NCI-H2081 treated with DMSO at 0.1 percent for 48 hours (cell line): ENCODE measurements around the gene EPHA5.

Experiments
- DNase-seq: peaks from one replicate; lab custom pipeline; 2025; lab: John Stamatoyannopoulos, UW

The EPHA5 gene

GRCh38 chr4:65670331-65671031 lies at the start of gene EPHA5:
Gene EPHA5 (minus strand): TSS chr4:65670489. CDS start chr4:65669742, 747 bp downstream.
- no peak for DNase-seq

GRCh38 chr4:65719635-65720034 lies 49.3 kb upstream of the EPHA5 start:
- no peak for DNase-seq

GRCh38 chr4:65698631-65699030 lies 28.3 kb upstream of the EPHA5 start:
- no peak for DNase-seq

GRCh38 chr4:65696436-65696835 lies 26.1 kb upstream of the EPHA5 start:
- DNase-seq, result no peak

- no peak for DNase-seq
Observed at GRCh38 chr4:65671372-65671771, 1.1 kb upstream of the EPHA5 start.

GRCh38 chr4:65670020-65670330 lies 314 bp downstream of the EPHA5 start:
- no peak for DNase-seq

- no peak for DNase-seq
Observed at GRCh38 chr4:65669111-65670019, 924 bp downstream of the EPHA5 start.

- no peak for DNase-seq
Observed at GRCh38 chr4:65668201-65669089, 1.8 kb downstream of the EPHA5 start.

GRCh38 chr4:65667506-65668041 lies 2.7 kb downstream of the EPHA5 start:
- DNase-seq, result no peak

- DNase-seq, result peak; percentile 33
Observed at GRCh38 chr4:65665771-65666523, 4.3 kb downstream of the EPHA5 start.

GRCh38 chr4:65661471-65661870 lies 8.8 kb downstream of the EPHA5 start:
- DNase-seq, result peak; percentile 73

- no peak for DNase-seq
Observed at GRCh38 chr4:65658117-65658516, 12.2 kb downstream of the EPHA5 start.

- DNase-seq, result no peak
Observed at GRCh38 chr4:65656008-65656407, 14.3 kb downstream of the EPHA5 start.

GRCh38 chr4:65654976-65655375 lies 15.3 kb downstream of the EPHA5 start:
- no peak for DNase-seq

- no peak for DNase-seq
Observed at GRCh38 chr4:65653740-65654361, 16.4 kb downstream of the EPHA5 start.

- DNase-seq, result no peak
Observed at GRCh38 chr4:65651751-65652150, 18.5 kb downstream of the EPHA5 start.

GRCh38 chr4:65651031-65651430 lies 19.3 kb downstream of the EPHA5 start:
- no peak for DNase-seq

GRCh38 chr4:65646136-65646535 lies 24.2 kb downstream of the EPHA5 start:
- DNase-seq, result no peak

GRCh38 chr4:65645185-65645584 lies 25.1 kb downstream of the EPHA5 start:
- DNase-seq, result no peak

GRCh38 chr4:65635051-65635821 lies 35.1 kb downstream of the EPHA5 start:
- no peak for DNase-seq
